GM19452 (cell line): ENCODE measurements around the gene CRYGN.

Experiments
- ATAC-seq: cut with Tn5 transposase; IDR thresholded peaks from one replicate; pipeline ENCODE4 v1.9.1; 2021; ENCODE audit not compliant: unreplicated experiment

CRYGN gene

DNA sequence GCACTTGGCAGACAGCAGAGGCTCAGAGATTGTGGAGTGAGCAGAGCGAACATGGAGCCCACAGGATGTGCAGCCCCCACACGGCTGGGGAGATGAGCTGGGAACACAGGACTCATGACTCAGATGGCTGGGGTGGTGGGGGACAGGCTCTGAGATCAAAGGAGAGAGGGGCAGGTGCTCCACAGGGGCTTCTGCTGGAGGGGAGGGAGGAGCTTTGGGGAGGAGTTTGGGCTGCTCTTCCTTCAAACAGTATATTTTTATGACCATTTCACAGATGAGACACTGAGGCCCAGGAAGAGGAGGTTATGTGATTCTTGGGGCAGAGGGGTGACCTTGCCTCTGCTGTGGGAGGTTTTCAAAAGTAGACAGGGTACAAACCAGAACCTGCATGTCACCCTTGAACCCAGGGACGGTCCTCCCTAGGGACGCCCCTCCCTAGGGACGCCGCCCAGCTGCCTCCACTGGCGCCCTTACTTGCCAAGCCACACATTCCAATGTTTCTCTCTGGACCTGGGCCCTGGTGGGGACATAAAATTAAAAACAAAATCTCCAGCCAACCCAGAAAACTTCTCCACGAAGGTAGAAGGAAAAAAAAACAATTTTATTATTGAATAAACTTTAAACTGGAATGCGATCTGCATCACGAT lies 981 bp upstream of the CRYGN start:
- no peak for ATAC-seq

DNA sequence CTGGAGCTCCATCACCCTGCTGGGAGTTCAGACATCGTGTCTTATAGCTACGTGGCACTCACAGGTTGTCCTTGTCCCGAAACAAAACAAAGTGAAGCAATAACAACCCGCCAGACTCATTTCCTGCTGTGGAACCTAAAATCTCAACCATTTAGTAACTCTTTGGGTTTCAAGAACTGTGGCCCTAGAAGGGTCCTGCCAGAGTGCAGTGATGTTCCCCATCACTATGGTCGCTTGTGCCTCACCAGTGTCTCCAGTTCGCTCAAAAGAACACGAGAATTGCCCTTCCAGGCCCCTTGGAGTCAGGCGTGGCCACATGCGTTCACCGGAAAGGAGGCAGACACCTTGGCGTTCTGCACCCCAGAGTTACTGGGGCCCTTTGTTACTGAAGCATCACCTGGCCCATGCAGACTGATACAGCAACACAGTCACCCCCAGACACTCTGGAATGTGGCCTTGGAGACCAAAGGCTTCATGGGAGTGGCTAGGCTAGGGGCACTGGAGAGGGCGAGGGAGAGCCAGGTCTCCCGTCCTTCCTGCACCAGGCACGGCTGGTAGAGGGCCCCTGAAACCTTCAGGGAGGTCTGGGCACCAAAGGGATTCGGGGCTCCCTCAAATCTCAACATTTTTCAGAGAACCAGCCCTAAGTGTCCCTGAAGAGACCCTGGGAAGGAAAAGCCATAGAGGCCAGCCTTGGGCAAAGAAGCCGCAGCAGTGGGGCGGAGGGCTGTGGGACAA lies 908 bp downstream of the CRYGN start:
- no peak for ATAC-seq

DNA sequence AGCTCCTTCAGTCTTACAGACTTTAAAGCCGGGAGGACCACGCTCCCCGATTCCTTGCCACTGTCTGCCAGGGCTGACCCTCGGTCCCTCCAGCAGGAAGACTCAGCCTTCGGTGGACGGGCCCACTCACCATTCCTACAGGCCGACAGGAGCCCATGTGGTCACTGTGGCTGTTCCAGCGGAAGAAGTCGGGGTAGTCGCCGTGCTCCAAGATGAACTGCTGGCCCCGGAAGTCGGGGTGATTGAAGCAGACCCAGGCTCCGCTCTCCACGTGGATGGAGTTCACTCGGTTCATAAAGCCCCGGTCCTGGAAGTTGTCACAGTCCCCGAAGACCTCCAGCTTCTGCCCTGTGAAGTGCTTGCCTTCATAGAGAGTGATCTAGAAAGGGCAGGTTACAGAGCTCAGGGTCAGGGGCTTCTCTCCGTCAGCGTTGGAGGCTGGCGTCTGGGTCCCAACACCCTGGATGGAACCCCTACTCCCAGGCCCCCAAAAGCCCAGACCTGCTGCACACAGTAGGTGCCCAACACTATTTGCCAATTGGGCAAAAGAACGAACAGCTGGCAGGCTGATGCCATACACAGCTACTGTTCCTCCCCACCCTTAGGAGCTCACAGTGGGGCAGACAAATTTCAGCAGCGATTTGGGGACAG lies 1.9 kb downstream of the CRYGN start:
- ATAC-seq = no peak

DNA sequence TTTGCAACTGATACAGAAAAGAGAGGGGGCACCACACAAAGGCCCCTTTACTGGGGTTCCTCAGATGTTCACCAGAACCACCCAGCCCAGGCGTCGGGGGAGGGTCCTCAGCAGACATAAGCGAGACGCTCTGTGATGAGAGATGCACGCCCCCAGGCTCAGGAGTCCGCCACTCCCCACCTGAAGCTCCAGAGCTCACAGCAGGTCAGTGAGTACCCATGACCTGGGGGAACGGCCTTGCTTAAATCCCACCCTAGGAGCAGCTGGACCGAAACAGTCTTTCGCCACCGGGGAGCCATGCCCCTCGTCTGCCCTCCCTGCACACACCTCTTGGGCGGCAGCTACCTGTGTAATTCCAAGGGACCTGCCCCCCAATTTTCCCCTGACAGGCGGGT lies 2.8 kb downstream of the CRYGN start:
- ATAC-seq = no peak

DNA sequence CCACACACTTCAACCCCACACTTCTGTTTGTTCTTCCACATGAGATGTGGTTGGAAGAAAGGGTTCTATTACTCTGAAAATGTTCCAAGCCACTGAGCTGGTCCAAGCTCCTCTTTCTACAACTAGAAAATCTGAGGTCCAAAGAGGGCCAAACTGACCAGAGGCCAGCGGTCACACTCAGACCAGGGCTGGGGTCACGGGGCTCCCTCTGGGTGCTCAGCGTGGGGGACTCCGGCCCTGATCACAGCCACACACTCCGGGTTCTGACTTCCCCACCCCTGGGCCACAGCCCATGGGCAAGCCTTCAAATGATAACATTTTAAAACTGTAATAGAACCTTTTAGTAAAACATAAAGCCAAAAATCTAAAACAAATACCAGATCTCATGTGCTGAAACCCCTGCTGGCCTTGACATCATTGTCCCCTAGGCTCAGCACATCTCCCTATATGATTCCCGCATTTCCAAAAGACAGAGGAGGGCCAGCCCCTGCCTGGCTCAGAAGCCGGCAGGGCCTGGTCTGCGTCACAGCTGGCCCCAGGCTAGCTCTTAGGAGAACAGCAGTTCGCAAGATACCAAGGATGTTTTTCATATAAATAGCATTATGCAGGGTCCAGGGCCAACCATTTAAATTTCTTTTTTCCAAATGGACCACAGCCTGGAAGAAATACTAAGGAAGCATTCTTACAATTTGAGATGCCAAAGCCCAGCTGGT lies 3.3 kb downstream of the CRYGN start:
- no peak for ATAC-seq

DNA sequence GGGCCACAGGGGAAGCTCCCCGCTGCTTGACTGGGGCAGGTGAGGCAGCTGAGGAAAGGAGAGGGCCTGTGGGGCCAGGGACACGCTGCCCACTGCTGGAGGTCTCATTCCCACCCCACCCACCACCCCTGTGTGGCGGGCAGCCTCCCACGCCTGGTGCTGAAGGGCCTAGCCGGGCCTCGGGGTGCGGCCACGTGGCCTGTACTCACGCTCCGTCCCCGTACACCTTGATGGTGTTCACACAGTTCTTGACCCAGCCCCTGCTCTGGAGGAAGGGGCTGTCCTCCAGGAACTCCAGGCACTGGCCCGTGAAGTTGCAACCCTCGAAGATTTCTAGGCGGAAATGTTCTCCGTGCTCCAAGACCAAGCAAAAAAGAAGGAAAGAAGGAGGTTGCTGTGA lies 4.0 kb downstream of the CRYGN start:
- no peak for ATAC-seq

DNA sequence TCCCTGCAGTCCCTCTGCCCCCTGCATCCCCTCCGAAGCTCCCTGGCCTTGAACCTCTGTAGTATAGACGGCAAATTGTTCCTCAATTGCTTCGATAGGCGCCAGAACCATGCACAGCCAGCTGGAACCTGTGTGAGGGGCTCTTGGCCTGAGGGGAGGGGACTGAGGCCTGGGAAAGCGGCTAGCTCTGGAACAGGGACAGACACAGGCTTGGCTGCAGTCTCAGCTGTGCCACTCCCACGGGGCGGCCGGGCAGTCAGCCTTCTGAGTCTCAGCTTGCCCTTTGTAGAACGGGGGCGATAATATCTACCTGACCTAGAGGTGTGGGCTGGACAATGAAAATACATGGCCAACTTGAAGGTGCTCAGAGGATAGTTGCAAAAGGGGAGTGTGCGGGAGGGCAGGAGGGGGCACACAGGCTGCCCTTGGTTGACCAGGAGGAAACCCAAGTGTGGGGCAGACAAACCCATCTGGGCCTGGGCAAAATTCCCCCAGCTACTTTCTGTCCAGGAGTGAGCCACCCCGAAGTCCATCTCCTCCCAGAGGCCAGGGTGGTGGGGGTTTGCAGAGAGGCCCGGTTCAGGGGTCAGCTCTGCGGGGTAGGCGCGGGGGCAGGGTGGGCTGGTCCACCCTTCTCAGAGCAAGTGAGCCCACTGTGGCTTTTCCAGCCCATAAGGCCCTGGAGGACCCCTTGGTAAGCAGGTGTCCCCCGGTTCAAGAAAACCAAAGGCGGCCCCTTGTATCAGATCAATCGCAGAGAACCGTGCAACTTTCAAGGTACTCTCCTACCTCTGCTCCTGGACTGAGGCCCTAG lies 4.6 kb downstream of the CRYGN start:
- no peak for ATAC-seq

DNA sequence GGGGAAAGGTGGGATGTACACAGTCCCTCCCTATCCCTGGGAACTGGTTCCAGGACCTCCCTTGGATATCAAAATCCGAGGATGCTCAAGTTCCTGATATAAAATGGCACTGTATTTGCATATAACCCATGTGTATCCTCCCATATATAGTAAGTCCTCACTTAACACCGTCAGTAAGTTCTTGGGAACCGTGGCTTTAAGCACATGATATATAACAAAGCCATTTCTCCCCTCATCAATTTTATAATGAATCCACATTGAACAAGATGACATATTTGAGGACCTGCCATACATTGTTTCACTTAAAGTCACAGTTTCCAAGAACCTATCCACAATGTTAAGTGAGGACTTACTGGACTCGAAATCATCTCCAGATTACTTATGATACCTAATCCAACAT lies 5.4 kb downstream of the CRYGN start:
- ATAC-seq = no peak

DNA sequence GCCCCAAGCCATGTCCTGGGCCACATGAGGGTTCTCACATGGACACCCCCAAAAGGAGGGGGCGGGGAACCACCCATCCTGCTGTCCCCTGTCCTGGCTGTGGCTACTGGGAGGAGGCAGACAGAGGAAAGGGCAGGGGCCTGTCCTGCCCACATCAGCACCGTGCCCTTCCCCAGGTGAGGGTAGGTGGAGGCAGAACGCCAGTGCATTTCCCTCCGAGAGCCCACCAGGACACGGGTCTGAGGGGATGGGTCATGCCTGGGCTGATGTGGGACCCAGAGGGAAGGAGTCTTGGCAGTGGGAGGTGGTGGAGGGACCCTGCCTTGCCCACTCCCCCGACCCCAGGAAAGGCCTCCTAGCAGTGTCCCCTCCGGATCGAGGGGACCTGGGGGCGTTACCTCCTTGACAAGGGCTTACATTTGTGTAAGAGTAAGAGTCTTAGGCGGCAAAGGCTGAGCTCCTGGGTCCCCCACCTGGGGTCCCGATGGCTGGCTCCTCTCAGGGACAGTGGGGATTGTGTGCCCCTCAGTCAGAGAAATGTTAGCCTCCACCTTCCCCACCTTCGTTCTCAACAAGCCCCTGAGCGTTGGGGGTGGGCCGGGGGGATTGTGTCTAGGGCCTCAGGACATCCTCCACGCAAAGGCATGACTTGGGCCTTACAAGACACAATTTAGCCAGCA lies 6.1 kb downstream of the CRYGN start:
- no peak for ATAC-seq

DNA sequence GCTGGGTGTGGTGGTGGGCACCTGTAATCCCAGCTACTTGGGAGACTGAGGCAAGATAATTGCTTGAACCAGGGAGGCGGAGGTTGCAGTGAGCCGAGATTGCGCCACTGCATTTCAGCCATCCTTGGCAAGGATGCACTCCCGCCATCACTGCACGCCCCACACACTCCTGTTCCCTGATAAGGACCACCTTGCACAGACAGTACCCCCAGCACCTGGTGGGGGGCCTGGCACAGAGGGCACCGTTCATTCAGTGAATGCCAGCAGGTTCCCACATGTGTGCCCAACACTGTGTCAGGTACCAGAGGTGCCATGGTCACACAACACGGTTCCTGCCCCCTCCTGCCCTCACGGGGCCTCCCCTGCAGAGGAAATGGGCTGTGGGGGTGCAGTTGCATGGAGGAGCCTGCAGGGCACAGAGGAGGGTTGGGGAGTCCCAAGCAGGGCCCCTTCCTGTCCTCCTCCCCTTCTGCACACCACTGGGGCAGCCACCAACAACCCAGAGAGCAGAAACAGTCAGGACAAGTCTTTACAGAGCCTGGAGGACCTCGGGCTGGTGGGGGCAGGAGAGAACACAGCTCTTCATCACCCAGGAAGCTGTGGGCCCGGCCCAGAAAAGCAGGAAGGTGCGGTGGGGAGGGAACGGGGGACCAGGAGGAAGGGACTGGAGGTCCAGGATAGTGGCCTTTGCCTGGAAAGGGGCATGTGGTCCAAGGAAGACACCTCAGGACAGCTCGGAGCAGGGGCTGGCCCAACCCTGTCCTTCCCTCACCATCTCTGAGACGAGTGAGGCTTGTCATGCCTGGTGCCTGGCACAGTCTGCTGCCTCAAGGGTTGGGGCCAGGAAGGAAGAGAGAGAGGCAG lies 7.1 kb downstream of the CRYGN start:
- ATAC-seq = peak; percentile 86

DNA sequence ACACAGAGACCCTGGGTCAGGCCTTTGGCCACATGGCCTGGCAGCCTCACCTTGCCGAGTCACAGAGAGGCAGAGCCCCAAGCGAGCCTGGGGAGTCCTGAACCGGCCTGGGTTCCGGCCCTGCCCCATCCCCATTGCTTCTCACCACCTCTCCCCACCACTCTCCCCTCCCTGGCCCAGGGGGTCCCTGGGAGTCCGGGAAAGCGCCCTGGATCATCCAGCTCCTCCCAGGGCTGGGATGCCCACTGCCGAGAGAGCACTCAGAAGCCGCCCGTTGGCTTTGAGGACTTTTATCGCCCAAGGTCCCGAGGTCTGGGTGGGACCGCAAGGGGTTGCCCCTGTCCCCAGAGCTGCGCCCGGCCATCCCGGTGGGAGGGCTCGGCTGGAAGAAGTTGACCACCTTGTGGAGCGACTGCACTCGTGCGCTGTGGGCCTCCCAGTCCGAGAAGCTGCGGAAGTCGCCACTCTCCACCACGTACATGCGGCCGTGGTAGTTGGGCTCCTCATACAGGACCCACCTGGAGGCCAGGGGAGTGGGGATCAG lies 8.1 kb downstream of the CRYGN start:
- ATAC-seq = no peak

DNA sequence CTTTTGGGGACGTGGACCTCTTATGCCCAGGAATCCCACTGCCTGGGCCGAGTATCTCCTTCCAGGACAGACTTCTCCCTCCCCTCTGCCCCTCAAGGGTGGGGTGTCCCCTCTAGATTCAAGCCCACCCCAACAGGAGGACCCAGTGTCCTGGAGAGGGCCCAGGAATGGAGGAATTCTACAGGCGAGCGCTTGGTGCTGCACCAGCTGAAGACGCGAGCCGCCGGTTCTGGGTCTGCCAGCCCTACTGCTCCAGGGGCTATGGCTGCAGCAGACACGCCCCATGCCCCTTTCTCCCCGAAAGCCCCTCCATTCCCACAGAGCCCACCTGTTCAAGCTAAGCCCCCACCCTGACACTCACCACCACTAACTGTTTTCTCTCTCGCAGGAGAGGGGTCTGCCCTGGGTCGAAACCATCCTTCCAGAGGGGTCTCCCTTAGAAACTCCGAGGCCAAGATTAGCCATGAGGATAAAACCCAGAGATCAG lies 8.6 kb downstream of the CRYGN start:
- no peak for ATAC-seq

DNA sequence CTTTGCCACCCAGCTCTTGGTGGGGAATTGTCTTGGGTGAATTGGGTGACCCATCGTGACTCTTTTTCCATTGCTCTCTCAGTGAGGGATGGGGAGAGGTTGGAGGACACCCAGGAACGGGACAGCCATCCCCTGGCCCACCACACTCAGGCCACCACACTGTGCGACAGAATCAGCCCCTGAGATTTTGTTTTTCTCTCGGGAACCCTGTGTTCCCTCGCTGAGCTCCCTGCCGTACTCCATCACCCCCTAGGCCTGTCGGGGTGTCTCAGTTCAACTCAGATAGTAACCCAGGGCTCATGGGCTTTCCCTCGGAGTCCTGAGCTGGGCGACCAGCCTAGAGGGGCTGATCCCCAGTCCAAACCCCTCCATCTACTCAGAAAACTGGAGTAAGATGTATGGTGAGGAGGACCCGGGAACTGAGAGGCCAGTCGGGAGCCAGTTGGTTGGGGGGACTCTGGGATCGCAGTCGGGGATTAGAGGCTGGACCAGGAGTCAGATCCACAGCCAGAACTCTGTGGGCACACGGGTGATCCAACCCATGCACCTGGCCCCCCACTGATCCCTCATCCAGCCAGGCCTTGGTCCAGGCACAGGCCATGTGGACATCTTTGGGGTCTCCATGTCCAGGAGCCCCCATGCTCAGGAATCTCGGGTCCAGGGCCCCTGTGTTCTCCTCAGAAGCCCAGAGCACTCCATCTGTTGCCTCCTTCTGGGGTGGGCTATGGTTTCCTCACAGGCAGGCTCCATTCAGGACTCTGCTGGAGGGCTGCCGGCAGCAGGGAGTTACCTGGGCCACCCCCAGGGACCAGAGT lies 9.3 kb downstream of the CRYGN start:
- no peak for ATAC-seq

DNA sequence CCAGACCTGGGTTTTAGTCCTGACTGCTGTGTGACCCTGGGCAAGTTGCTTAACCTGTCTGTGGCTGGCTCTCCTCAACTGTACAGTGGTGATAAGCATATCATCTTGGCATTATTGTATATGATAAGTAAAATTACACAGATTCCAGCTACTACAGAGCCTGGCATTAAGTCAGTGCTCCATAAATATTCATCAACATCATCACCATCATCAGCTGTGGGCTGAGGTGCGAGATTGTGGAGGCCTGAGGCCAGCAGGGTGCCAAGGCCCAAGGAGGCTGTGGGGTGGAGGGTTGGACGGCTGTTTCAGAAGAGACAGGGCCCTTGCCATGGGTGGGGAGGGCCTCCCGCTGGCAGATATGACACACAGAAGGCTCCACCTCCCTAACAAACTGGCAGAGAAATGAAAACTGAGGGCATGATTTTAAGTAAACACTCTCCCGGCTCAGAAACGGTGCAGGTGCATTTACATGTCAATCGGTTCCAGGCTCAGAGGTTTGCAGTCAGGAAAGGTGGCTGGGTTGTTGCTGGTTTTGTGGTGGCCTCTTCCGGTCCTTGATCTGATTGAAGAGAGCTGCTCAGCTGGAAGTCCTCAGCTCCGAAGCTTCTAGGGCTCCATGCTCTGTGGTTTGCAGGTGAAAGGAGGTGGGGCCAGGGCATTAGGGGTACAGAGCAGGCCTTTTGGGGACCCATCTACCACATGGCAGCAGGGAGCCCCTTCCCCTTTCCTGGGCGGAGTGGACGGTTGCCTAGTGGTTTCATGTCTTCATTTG lies 10.2 kb downstream of the CRYGN start:
- ATAC-seq = no peak

DNA sequence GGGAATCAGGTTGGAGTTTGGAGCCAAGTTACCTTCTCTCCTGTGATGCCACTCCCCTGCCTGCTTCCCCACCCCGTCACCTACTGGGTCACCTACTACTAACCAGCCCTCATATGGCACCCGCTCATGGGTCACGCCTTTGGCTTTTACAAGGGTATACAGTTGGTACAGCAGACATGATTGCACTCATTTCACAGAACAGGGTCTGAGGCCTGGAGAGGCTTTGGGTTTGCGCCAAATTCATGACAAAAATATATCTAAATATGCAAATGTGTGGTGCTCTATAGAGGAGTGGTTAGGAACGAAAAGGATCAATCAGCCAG lies 10.7 kb downstream of the CRYGN start:
- ATAC-seq = no peak

DNA sequence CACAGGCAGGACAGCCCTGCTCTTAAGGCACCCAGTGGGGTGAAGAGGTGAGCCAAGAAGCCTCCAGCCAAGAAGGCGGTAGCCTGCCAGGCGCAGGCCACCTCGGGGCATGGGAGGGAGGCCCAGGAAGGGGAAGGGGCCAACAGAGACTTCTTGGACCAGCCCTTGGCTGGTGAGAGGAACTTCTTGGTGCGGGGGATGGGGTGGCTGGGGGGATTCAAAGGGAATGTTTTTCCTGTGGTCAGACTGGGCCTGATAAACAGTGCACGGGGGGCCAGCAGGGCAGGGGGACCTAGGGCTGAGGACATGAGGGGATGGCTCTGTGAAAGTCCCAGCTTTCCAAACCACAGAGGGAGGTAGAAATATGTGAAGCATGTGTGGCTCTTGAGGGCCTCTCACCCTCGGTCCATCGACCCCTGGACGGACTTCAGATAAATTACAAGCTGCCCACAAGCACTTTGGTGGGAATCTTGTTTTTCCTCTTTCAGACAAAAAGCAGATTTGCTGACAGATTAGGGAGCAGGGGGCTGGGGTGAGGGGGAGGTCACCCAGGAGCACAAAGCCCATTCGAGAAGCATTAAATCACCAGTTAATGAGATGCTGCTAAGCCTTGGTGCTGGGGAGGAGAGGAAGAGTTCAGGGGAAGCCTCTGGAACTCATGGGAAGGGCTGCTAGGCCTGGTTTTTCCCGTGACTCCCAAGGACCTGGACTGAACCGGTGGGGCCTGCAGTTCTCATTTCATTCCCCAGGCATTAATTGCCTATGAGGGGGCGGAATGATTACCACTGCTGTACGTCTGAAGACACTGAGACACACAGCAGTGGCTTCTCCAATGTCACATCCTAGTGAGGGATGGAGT lies 11.3 kb downstream of the CRYGN start:
- no peak for ATAC-seq
